GM23338 (cell line): ENCODE data around the gene PARP1. TPM values are rescaled to one million over a fixed set of nuclear protein-coding genes. Genes with fewer than 3 reads are reported as not detected.

Experiments
- ATAC-seq: fragments of 200-7000 bp; cut with Tn5 transposase; 3 replicates; pipeline ENCODE4 v1.9.1; 2020
- DNase-seq: peaks from one replicate; pipeline ENCODE4 v3.0.0-alpha.2; 2015; ENCODE audit warnings: low spot score
- H2AFZ ChIP-seq: fragments of 200-600 bp; sonication (generic); 2 replicates; pipeline ENCODE4 v1.8.0; 2016; ENCODE audit warnings: antibody characterized with exemption, mild to moderate bottlenecking, moderate library complexity
- H3F3A ChIP-seq: fragments of 200-600 bp; sonication (generic); replicated peaks from 2 replicates; pipeline ENCODE4 v1.8.0; 2017; ENCODE audit warnings: antibody characterized with exemption, mixed run types, low read depth
- H3K27ac ChIP-seq: fragments of 200-600 bp; sonication (generic); 2 replicates; pipeline ENCODE4 v1.6.1; 2016; ENCODE audit warnings: low read depth
- H3K27me3 ChIP-seq: fragments of 200-600 bp; sonication (generic); 2 replicates; pipeline ENCODE4 v1.8.0; 2016; ENCODE audit warnings: mild to moderate bottlenecking, mixed run types, moderate library complexity; ENCODE audit not compliant: insufficient read depth
- H3K36me3 ChIP-seq: fragments of 200-600 bp; sonication (generic); 2 replicates; pipeline ENCODE4 v1.8.0; 2016; ENCODE audit warnings: mild to moderate bottlenecking; ENCODE audit not compliant: insufficient read depth
- H3K4me1 ChIP-seq: fragments of 200-600 bp; sonication (generic); 2 replicates; pipeline ENCODE4 v1.8.0; 2016; ENCODE audit warnings: mild to moderate bottlenecking, moderate library complexity; ENCODE audit not compliant: insufficient read depth
- H3K4me2 ChIP-seq: fragments of 200-600 bp; sonication (generic); 2 replicates; pipeline ENCODE4 v1.7.1; 2017; ENCODE audit warnings: mixed run types
- H3K4me3 ChIP-seq: fragments of 200-600 bp; sonication (generic); 2 replicates; pipeline ENCODE4 v1.6.1; 2016; ENCODE audit warnings: mixed run types
- H3K79me2 ChIP-seq: fragments of 200-600 bp; sonication (generic); replicated peaks from 2 replicates; pipeline ENCODE4 v1.8.0; 2017; ENCODE audit warnings: mild to moderate bottlenecking; ENCODE audit not compliant: insufficient read depth
- H3K9me2 ChIP-seq: fragments of 200-600 bp; sonication (generic); 2 replicates; pipeline ENCODE4 v1.8.0; 2017; ENCODE audit not compliant: insufficient read depth
- H4K20me1 ChIP-seq: fragments of 200-600 bp; sonication (generic); replicated peaks from 2 replicates; pipeline ENCODE4 v1.8.0; 2017; ENCODE audit warnings: mild to moderate bottlenecking; ENCODE audit not compliant: insufficient read depth
- H3K27ac Mint-ChIP-seq: 2 replicates; pipeline ENCODE4 v1.8.0; 2020; ENCODE audit warnings: inconsistent platforms, mild to moderate bottlenecking, moderate library complexity, mixed read lengths
- H3K27me3 Mint-ChIP-seq: 3 replicates; pipeline ENCODE4 v1.8.0; 2022; ENCODE audit warnings: low read depth, mild to moderate bottlenecking, moderate library complexity, mixed read lengths, inconsistent platforms; ENCODE audit not compliant: insufficient read depth, poor library complexity
- H3K36me3 Mint-ChIP-seq: 3 replicates; pipeline ENCODE4 v1.8.0; 2021; ENCODE audit warnings: low read depth, mild to moderate bottlenecking, inconsistent platforms, moderate library complexity, mixed read lengths
- H3K4me1 Mint-ChIP-seq: 3 replicates; pipeline ENCODE4 v1.8.0; 2020; ENCODE audit warnings: mild to moderate bottlenecking, inconsistent platforms, mixed read lengths
- H3K4me3 Mint-ChIP-seq: 3 replicates; pipeline ENCODE4 v1.8.0; 2021; ENCODE audit warnings: moderate library complexity, mild to moderate bottlenecking, inconsistent platforms, mixed read lengths
- H3K9me3 Mint-ChIP-seq: 3 replicates; pipeline ENCODE4 v1.8.0; 2020; ENCODE audit warnings: moderate library complexity, mild to moderate bottlenecking, inconsistent platforms, mixed read lengths
- CREB1 ChIP-seq: fragments of 250-450 bp; sonication (Bioruptor Pico); IDR thresholded peaks from 2 replicates; pipeline ENCODE4 v1.5.0; 2020; ENCODE audit warnings: low read depth, mild to moderate bottlenecking, moderate library complexity
- EZH2 ChIP-seq: fragments of 200-600 bp; sonication (generic); IDR thresholded peaks from one replicate; pipeline ENCODE4 v1.8.0; 2017; ENCODE audit warnings: antibody characterized with exemption, mild to moderate bottlenecking, low read depth; ENCODE audit not compliant: unreplicated experiment
- EZH2phosphoT487 ChIP-seq: fragments of 200-600 bp; sonication (generic); IDR thresholded peaks from one replicate; pipeline ENCODE4 v1.8.1; 2018; ENCODE audit warnings: antibody characterized with exemption; ENCODE audit not compliant: unreplicated experiment
- ZNF331 ChIP-seq: fragments of 250-450 bp; sonication (Bioruptor Pico); IDR thresholded peaks from 2 replicates; pipeline ENCODE4 v1.5.0; 2020; ENCODE audit warnings: low read depth, mild to moderate bottlenecking, moderate library complexity
- polyA plus RNA-seq: library from polyadenylated mRNA; unstranded; fragments of >200 nt; fragmentation: Nextera tagmentation; extraction: Ambion mirVana; gene quantifications from 2 replicates; pipeline ENCODE4 v1.2.1, GENCODE V29; 2016
- total RNA-seq: library from RNA; depleted of rRNA; stranded (reverse); fragments of >200 nt; shearing (Covaris generic); gene quantifications from 2 replicates; pipeline ENCODE4 v1.2.3, GENCODE V29; 2014
- TF ChIP-seq, protein P1 (sequence below): fragments of 250-450 bp; sonication (Bioruptor Pico); IDR thresholded peaks from 2 replicates; pipeline ENCODE4 v1.5.0; 2020; ENCODE audit warnings: mild to moderate bottlenecking, moderate library complexity
- TF ChIP-seq, protein P2 (sequence below): IDR thresholded peaks from one replicate; pipeline ENCODE4 v1.6.1; 2018; ENCODE audit warnings: antibody characterized with exemption; ENCODE audit not compliant: unreplicated experiment

The PARP1 gene
- total and polyA plus RNA-seq, 2 experiments from 2014 or later, result 877 to 1,082 TPM

DNA sequence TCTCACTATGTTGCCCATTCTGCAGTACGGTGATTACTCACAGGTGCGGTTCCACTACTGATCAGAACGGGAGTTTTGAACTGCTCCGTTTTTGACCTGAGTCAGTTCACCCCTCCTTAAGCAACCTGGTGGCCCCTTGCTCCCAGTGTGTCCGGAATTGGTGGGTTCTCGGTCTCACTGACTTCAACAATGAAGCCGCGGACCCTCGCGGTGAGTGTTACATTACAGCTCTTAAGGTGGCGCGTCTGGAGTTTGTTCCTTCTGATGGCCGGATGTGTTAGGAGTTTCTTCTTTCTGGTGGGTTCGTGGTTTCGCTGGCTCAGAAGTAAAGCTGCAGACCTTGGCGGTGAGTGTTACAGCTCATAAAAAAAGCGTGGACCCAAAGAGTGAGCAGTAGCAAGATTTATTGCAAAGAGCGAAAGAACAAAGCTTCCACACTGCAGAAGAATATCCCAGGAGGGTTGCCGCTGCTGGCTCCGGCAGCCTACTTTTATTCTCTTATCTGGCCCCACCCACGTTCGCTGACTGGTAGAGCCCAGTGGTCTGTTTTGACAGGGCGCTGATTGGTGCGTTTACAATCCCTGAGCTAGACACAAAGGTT lies 17.6 kb upstream of the PARP1 start:
- Histone ChIP-seq H3K79me2 (no peaks in the 10 kb centered on the region), H3K36me3 (no peaks in the 10 kb centered on the region), H3K4me3 (no peak overlapping the region), H2AFZ (no peak overlapping the region), H3F3A (no peaks in the 10 kb centered on the region), H3K27me3 (no peaks in the 10 kb centered on the region), H3K4me2 (no peak overlapping the region), H4K20me1 (no peaks in the 10 kb centered on the region), H3K4me1 (no peaks in the 10 kb centered on the region), H3K27ac (no peak overlapping the region), H3K9me2 (no peaks in the 10 kb centered on the region)
- Mint-ChIP-seq H3K27me3 (peaks cover 3% of the 10 kb centered on the region), H3K9me3 (no peaks in the 10 kb centered on the region), H3K4me1 (peaks cover 5% of the 10 kb centered on the region), H3K27ac (no peak overlapping the region), H3K4me3 (no peak overlapping the region), H3K36me3 (no peaks in the 10 kb centered on the region)
- ATAC-seq (no peak), DNase-seq (no peak)
- TF ChIP-seq EZH2phosphoT487 (no peak), EZH2 (no peak), CREB1 (CRISPR knock-in tag) (no peak), ZNF331 (CRISPR knock-in tag) (no peak)
- TF ChIP-seq, protein P1, sequence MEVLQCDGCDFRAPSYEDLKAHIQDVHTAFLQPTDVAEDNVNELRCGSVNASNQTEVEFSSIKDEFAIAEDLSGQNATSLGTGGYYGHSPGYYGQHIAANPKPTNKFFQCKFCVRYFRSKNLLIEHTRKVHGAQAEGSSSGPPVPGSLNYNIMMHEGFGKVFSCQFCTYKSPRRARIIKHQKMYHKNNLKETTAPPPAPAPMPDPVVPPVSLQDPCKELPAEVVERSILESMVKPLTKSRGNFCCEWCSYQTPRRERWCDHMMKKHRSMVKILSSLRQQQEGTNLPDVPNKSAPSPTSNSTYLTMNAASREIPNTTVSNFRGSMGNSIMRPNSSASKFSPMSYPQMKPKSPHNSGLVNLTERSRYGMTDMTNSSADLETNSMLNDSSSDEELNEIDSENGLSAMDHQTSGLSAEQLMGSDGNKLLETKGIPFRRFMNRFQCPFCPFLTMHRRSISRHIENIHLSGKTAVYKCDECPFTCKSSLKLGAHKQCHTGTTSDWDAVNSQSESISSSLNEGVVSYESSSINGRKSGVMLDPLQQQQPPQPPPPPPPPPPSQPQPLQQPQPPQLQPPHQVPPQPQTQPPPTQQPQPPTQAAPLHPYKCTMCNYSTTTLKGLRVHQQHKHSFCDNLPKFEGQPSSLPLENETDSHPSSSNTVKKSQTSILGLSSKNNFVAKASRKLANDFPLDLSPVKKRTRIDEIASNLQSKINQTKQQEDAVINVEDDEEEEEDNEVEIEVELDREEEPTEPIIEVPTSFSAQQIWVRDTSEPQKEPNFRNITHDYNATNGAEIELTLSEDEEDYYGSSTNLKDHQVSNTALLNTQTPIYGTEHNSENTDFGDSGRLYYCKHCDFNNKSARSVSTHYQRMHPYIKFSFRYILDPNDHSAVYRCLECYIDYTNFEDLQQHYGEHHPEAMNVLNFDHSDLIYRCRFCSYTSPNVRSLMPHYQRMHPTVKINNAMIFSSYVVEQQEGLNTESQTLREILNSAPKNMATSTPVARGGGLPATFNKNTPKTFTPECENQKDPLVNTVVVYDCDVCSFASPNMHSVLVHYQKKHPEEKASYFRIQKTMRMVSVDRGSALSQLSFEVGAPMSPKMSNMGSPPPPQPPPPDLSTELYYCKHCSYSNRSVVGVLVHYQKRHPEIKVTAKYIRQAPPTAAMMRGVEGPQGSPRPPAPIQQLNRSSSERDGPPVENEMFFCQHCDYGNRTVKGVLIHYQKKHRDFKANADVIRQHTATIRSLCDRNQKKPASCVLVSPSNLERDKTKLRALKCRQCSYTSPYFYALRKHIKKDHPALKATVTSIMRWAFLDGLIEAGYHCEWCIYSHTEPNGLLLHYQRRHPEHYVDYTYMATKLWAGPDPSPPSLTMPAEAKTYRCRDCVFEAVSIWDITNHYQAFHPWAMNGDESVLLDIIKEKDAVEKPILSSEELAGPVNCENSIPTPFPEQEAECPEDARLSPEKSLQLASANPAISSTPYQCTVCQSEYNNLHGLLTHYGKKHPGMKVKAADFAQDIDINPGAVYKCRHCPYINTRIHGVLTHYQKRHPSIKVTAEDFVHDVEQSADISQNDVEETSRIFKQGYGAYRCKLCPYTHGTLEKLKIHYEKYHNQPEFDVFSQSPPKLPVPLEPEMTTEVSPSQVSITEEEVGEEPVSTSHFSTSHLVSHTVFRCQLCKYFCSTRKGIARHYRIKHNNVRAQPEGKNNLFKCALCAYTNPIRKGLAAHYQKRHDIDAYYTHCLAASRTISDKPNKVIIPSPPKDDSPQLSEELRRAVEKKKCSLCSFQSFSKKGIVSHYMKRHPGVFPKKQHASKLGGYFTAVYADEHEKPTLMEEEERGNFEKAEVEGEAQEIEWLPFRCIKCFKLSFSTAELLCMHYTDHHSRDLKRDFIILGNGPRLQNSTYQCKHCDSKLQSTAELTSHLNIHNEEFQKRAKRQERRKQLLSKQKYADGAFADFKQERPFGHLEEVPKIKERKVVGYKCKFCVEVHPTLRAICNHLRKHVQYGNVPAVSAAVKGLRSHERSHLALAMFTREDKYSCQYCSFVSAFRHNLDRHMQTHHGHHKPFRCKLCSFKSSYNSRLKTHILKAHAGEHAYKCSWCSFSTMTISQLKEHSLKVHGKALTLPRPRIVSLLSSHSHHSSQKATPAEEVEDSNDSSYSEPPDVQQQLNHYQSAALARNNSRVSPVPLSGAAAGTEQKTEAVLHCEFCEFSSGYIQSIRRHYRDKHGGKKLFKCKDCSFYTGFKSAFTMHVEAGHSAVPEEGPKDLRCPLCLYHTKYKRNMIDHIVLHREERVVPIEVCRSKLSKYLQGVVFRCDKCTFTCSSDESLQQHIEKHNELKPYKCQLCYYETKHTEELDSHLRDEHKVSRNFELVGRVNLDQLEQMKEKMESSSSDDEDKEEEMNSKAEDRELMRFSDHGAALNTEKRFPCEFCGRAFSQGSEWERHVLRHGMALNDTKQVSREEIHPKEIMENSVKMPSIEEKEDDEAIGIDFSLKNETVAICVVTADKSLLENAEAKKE, result no peak
- TF ChIP-seq, protein P2, sequence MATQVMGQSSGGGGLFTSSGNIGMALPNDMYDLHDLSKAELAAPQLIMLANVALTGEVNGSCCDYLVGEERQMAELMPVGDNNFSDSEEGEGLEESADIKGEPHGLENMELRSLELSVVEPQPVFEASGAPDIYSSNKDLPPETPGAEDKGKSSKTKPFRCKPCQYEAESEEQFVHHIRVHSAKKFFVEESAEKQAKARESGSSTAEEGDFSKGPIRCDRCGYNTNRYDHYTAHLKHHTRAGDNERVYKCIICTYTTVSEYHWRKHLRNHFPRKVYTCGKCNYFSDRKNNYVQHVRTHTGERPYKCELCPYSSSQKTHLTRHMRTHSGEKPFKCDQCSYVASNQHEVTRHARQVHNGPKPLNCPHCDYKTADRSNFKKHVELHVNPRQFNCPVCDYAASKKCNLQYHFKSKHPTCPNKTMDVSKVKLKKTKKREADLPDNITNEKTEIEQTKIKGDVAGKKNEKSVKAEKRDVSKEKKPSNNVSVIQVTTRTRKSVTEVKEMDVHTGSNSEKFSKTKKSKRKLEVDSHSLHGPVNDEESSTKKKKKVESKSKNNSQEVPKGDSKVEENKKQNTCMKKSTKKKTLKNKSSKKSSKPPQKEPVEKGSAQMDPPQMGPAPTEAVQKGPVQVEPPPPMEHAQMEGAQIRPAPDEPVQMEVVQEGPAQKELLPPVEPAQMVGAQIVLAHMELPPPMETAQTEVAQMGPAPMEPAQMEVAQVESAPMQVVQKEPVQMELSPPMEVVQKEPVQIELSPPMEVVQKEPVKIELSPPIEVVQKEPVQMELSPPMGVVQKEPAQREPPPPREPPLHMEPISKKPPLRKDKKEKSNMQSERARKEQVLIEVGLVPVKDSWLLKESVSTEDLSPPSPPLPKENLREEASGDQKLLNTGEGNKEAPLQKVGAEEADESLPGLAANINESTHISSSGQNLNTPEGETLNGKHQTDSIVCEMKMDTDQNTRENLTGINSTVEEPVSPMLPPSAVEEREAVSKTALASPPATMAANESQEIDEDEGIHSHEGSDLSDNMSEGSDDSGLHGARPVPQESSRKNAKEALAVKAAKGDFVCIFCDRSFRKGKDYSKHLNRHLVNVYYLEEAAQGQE, result no peak
